ENCODE results near the gene ADARB2. TPM values are rescaled to one million over a fixed set of nuclear protein-coding genes. Genes with fewer than 3 reads are reported as not detected.

Gene ADARB2
- total and polyA plus RNA-seq, 2 donors (not counting 1 experiment from before 2014, with no cell fraction given), result not detected

GRCh38 chr10:1133495-1134045 lies 603.8 kb downstream of the ADARB2 start:
- no peaks in the 10 kb centered on the region for H3K4me1 ChIP-seq (ENCODE audit: control insufficient read depth, extremely low read depth, insufficient read depth, low read length)
- no peaks in the 10 kb centered on the region for H3K79me2 ChIP-seq (ENCODE audit: control insufficient read depth, insufficient read depth, low read length)
- H3K4me2 ChIP-seq (ENCODE audit: extremely low read depth, insufficient read depth, low read length), result no peak overlapping the region
- H4K20me1 ChIP-seq (ENCODE audit: control insufficient read depth, extremely low read depth, insufficient read depth, low read length), result no peaks in the 10 kb centered on the region
- H2AFZ ChIP-seq (ENCODE audit: low read length), result no peak overlapping the region
- peaks cover 11% of the 10 kb centered on the region for H3K36me3 ChIP-seq (ENCODE audit: control insufficient read depth, insufficient read depth, low read length)
- no peak for TF ChIP-seq CTCF (conservative IDR thresholded peaks at IDR 0.05 in 1 of 2, IDR thresholded peaks at IDR 0.05 in 1 of 2; ENCODE audit: low read depth in 1 of 2, low read length in 2 of 2)
- TF ChIP-seq EZH2 (IDR thresholded peaks at IDR 0.05; ENCODE audit: low read length, missing control alignments), result no peak
- no peaks in the 10 kb centered on the region for H3K27me3 ChIP-seq (ENCODE audit: control insufficient read depth, insufficient read depth, low read length)
- no peak overlapping the region for H3K4me3 ChIP-seq (replicated peaks in 1 of 4; ENCODE audit: control extremely low read depth in 1 of 4, insufficient read depth in 1 of 4, low read depth in 3 of 4, low read length in 4 of 4)
- H3K9ac ChIP-seq (ENCODE audit: insufficient read depth, low read length), result no peak overlapping the region
- no peaks in the 10 kb centered on the region for H3K9me3 ChIP-seq (ENCODE audit: control insufficient read depth, insufficient read depth, low read depth, low read length)
- DNase-seq (ENCODE audit: low read depth in 2 of 2), result no peak
- no peak overlapping the region for H3K27ac ChIP-seq (ENCODE audit: insufficient read depth, low read length)

DNA sequence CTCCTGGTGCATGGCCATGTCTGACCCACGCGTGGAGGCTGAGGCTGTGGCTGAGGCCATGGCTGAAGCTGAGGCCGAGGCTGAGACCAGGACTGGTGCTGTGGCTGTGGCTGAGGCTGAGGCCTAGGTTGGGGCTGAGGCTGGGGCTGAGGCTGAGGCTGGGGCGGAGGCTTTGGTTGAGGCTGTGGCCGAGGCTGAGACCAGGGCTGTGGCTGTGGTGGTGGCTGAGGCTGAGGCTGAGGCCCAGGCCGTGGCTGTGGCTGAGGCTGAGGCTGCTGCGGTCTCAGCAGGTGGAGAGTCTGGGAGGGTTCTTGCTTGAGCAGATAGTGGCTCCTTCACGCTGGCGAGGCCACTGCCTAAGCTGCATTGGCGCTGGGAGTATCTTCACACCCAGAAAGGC lies 604.7 kb downstream of the ADARB2 start:
- Histone ChIP-seq H3K79me2 (ENCODE audit: control insufficient read depth, insufficient read depth, low read length) (no peaks in the 10 kb centered on the region), H3K4me1 (ENCODE audit: control insufficient read depth, extremely low read depth, insufficient read depth, low read length) (no peaks in the 10 kb centered on the region), H3K9me3 (ENCODE audit: control insufficient read depth, insufficient read depth, low read depth, low read length) (no peaks in the 10 kb centered on the region), H3K27ac (ENCODE audit: insufficient read depth, low read length) (no peak overlapping the region), H2AFZ (ENCODE audit: low read length) (no peak overlapping the region), H3K36me3 (ENCODE audit: control insufficient read depth, insufficient read depth, low read length) (peaks cover 12% of the 10 kb centered on the region), H3K4me2 (ENCODE audit: extremely low read depth, insufficient read depth, low read length) (no peak overlapping the region), H4K20me1 (ENCODE audit: control insufficient read depth, extremely low read depth, insufficient read depth, low read length) (no peaks in the 10 kb centered on the region), H3K27me3 (ENCODE audit: control insufficient read depth, insufficient read depth, low read length) (no peaks in the 10 kb centered on the region), H3K9ac (ENCODE audit: insufficient read depth, low read length) (no peak overlapping the region), H3K4me3 (replicated peaks in 1 of 4; ENCODE audit: control extremely low read depth in 1 of 4, insufficient read depth in 1 of 4, low read depth in 3 of 4, low read length in 4 of 4) (no peak overlapping the region)
- DNase-seq (ENCODE audit: low read depth in 2 of 2), result no peak
- no peak for TF ChIP-seq CTCF (conservative IDR thresholded peaks at IDR 0.05 in 1 of 2, IDR thresholded peaks at IDR 0.05 in 1 of 2; ENCODE audit: low read depth in 1 of 2, low read length in 2 of 2)
- TF ChIP-seq EZH2 (IDR thresholded peaks at IDR 0.05; ENCODE audit: low read length, missing control alignments), result no peak

DNA sequence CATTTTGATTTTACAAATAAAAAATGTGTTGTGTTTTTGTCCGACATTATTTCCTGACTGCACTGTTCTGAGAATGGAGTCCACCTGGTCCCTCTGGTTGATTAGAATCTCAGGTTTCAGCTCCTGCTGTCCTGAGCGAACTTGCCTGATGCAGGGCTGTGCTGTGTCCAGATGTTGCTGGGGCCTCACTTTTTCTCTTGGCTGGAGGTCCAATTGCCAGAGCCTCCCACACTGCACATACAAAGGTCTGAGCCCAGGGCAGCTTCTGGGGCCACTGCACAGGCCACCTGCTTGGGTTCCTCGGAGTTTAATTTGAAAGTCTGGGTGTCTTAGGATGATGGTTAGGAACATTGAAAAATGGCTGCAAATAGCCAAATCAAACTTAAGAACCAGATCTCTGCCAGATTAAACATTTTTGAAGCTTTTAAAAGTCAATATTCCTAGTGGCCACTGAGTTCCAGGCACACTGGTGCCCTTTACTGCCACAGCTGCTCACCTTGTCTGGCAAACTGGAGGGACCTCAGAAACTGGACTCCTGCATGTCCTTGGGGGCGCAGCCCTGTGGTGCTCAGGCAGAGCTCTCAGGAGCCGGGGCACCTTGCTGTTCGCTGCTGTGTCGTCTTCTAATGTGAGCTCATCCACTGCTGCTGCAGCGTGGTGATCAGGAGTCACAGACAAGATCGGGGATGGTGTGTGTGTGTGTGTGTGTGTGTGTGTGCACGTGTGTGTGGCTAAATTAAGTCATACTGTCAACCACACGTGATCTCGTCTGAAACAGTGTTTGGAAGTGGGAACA lies 606.1 kb downstream of the ADARB2 start:
- no peaks in the 10 kb centered on the region for H3K79me2 ChIP-seq (ENCODE audit: control insufficient read depth, insufficient read depth, low read length)
- H2AFZ ChIP-seq (ENCODE audit: low read length), result no peak overlapping the region
- no peak for TF ChIP-seq EZH2 (IDR thresholded peaks at IDR 0.05; ENCODE audit: low read length, missing control alignments)
- no peak for TF ChIP-seq CTCF (conservative IDR thresholded peaks at IDR 0.05 in 1 of 2, IDR thresholded peaks at IDR 0.05 in 1 of 2; ENCODE audit: low read depth in 1 of 2, low read length in 2 of 2)
- H3K27me3 ChIP-seq (ENCODE audit: control insufficient read depth, insufficient read depth, low read length), result no peaks in the 10 kb centered on the region
- H3K4me1 ChIP-seq (ENCODE audit: control insufficient read depth, extremely low read depth, insufficient read depth, low read length), result no peaks in the 10 kb centered on the region
- H3K27ac ChIP-seq (ENCODE audit: insufficient read depth, low read length), result no peak overlapping the region
- no peak for DNase-seq (ENCODE audit: low read depth in 2 of 2)
- no peak overlapping the region for H3K4me3 ChIP-seq (replicated peaks in 1 of 4; ENCODE audit: control extremely low read depth in 1 of 4, insufficient read depth in 1 of 4, low read depth in 3 of 4, low read length in 4 of 4)
- H3K4me2 ChIP-seq (ENCODE audit: extremely low read depth, insufficient read depth, low read length), result no peak overlapping the region
- no peak overlapping the region for H3K9ac ChIP-seq (ENCODE audit: insufficient read depth, low read length)
- no peaks in the 10 kb centered on the region for H3K9me3 ChIP-seq (ENCODE audit: control insufficient read depth, insufficient read depth, low read depth, low read length)
- H3K36me3 ChIP-seq (ENCODE audit: control insufficient read depth, insufficient read depth, low read length), result peaks cover 12% of the 10 kb centered on the region
- H4K20me1 ChIP-seq (ENCODE audit: control insufficient read depth, extremely low read depth, insufficient read depth, low read length), result no peaks in the 10 kb centered on the region
